Measurements from ENCODE around the gene PLA2G15.

Gene PLA2G15

DNA sequence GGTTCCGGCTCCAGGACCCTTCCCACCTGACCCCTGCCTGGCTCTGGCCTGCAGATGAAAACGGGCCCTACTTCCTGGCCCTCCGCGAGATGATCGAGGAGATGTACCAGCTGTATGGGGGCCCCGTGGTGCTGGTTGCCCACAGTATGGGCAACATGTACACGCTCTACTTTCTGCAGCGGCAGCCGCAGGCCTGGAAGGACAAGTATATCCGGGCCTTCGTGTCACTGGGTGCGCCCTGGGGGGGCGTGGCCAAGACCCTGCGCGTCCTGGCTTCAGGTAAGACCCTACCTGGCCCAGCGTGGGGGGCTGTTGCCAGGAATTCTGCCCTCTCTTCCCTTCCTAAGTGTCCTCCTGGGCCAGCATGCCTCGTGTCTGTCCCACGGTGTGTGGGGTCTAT lies 10.5 kb downstream of the PLA2G15 start:
- no peak for DNase-seq

DNA sequence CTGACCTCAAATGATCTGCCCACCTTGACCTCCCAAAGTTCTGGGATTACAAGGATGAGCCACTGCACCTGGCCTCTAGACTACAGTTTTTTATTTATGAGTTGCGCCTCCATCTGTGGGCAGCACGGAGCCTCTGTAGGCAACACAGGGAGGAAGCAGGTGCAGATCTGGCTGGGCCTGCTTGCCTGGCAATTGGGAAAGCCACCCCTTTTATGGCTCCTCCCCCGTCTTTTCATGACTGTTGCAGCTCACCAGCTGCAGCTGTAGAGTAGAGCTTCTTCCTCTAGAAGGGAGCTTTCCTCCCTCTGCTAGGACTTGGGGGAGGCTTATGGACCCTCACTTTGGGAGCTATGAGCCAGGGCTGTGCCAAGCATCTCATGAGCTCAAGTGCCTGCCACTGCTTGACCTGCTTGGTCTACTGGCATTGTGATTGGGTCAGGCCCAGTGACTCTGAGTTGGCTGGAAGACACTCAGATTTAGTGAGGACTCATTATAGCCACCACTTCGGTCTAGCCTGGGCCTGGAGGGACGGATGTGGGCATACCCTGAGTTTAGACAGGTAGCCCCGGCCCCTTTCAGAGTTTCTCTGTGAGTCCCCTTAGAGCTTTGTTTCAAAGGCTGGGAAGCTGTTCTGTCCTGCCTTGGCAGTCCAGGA lies 12.2 kb downstream of the PLA2G15 start:
- DNase-seq = no peak

GRCh38 chr16:68257906-68258800 lies 13.0 kb downstream of the PLA2G15 start:
- DNase-seq = no peak

DNA sequence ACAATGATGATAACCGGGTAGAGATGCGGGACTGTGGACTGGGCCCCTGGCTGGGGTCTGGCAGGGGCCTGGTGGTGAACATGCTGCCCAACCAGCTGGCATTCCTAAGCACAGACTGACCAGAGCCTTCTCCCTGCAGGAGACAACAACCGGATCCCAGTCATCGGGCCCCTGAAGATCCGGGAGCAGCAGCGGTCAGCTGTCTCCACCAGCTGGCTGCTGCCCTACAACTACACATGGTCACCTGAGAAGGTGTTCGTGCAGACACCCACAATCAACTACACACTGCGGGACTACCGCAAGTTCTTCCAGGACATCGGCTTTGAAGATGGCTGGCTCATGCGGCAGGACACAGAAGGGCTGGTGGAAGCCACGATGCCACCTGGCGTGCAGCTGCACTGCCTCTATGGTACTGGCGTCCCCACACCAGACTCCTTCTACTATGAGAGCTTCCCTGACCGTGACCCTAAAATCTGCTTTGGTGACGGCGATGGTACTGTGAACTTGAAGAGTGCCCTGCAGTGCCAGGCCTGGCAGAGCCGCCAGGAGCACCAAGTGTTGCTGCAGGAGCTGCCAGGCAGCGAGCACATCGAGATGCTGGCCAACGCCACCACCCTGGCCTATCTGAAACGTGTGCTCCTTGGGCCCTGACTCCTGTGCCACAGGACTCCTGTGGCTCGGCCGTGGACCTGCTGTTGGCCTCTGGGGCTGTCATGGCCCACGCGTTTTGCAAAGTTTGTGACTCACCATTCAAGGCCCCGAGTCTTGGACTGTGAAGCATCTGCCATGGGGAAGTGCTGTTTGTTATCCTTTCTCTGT lies 14.0 kb downstream of the PLA2G15 start:
- no peak for DNase-seq

DNA sequence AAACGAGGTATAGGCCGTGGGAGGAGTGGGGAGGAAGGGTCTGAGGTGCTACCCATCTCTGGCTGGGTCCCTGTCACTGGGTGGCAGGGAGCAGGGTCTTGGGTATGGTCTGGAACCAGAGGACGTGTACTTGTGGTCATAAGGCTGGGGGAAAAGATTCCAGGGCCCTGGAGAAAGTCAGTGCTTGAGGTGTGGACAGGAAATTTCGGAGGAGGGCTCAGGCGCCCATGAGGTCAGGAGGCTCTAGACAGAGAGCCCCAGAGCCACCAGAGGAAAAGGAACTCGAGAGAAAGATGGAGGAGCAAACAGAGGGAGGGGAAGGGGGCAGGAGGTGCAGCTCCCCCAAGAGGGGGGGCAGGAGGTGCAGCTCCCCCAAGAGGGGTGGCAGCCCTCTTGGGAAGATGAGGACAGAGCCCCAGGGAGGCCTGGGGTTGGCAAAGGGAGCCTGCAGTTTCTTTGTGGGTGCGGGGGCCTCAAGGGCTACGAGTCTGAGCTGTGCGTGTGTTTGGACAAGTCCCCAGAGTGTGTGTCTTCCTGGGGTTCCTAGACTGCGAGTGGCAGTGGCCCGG lies 18.5 kb downstream of the PLA2G15 start:
- DNase-seq = no peak

DNA sequence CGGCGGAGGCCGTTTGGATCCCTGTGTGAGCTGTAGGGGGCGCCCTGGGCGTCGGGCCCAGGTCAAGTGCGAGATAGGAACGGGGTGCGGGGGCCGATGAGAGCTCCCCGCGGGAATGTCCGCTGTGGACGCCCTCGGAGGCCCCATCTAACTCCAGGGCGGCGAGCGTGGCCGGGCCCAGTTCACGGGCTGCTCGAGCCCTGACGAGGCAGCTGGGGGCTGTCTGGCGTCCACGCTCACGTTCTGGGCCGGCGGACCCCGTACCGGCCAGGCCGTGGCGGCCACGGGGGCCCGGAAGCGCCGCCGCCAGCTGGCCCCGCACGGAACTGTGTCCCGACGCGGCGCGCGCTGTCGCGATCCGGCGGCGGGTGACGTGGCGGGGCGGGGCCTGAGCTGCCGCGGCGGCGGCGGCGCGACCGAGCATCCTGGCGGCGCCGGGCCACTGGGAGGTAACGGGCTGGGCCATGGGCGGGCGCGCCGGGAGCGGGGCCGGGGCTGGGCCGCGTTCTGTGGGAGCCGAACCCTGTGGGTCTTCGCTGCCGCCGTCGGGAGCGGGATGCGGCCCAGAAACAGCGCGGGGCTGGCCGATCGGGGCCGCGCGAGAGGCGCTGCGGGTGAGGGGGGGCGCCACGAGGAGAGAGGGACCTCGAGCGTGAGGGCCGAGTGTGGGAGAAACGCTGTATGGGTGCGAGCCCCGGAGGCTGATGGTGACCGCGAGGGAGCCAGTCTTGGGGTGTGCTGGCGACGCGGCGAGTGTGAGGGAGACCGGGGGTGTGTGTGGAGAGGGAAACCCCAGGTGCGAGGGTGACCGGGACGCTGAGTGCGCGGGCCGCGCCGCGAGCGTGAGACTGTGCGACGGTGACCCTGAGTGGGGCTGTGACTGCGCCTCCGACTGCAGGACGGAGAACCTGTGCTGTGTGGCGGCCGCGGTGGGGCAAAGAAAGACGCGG lies 19.2 kb downstream of the PLA2G15 start, which contains the start of gene SLC7A6:
TSS of gene SLC7A6 (plus strand) at position 399 of the 950 bp plus-strand sequence. CDS start 10,201 bp downstream, outside the sequence.
- peak; percentile 87 for DNase-seq

DNA sequence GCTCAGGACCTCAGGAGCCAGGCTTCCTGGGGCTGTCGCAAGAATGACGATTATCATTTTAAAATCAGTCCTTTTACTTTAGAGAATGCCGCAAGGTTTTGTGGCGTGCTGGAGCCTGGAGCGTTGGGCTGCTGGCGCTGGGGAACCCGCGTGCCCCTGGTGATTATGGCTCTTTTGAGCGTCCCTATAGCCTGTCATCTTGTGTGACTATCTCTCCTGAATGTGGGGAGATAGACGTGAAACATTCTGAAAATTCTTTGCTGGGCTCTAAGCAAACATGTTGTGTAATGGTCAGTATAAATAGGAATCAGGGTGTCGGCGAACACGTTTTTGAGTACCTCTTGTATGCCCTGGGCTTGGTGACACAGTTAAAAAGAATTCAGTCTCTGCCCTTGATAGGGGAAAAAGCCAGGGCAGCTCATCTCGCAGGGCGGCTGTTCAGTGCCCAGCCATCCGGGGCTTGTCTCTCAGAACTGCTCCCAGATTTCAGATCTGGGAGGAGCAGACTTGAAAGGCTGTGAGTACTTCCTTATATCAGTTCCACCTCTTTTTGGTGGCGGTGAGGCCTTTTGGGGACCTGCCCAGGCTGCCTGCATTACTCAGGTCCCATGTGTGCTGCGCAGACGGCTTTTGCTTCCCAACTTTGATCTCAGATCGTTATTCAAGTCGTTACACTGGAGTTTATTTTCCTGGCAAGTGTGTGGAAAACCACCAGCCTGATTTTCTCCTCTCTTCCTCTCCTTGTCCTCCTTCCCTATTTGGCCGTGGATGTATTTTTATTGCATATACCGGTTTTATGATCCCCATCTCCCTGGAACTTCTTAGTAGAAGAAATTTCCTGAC lies 20.1 kb downstream of the PLA2G15 start:
- DNase-seq = peak; percentile 63

GRCh38 chr16:68267612-68268405 lies 22.6 kb downstream of the PLA2G15 start:
- no peak for DNase-seq

- DNase-seq = no peak
These were observed 24.6 kb downstream of the PLA2G15 start for GRCh38 chr16:68269793-68270192.

DNA sequence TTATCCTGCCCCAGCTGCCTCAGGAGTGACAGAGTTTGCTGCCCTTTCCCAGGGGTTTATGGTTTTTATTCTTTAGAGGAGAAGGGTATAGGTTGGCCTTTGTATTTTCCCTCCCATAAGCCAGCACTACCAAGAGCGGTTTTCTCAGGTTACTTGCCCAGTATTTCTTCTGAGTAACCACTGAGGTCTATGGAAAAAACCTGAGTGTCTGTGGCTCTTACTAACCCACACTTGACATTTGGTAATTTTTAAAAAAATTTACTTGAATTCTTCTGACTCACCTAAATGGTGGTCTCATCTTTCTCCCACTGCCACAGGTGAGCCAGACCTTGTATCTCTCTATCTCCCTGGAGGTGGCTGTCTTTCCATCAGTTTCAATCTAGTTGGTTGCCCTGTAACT lies 25.2 kb downstream of the PLA2G15 start:
- no peak for DNase-seq

DNA sequence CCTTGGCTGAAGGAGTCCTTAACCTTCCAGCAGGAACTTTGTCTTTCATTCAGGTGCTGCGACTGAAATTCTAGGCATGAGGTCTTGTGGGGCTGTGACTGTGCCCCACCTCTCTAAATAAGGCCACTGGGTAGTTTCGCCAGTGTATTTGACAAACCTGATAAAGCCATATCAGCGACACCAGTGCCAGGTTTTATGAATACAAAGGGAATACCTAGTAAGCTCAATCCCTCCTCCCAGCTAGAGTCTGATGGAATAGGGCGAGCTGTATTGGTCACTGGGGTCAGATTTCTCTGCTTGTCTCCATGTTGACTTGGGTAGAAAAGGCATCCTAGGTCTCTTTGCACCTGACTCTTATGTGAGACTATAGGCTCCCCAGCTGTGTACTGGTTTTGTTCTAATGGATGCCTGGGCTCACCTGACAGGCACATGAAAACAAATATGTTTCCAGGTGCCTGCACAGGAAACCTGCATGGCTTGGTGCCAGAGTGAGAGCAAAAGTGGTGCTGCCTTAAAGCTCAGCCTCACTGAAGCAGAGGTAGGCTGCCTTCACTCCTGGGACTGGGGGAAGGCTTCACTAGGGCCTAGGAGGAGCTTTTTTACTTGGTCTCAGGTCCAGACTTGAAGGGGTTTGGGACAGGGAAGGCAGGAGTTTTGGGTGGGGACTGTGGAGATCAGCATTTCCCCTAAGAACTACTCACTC lies 27.5 kb downstream of the PLA2G15 start:
- no peak for DNase-seq

GRCh38 chr16:68273459-68273858 lies 28.3 kb downstream of the PLA2G15 start:
- no peak for DNase-seq

DNA sequence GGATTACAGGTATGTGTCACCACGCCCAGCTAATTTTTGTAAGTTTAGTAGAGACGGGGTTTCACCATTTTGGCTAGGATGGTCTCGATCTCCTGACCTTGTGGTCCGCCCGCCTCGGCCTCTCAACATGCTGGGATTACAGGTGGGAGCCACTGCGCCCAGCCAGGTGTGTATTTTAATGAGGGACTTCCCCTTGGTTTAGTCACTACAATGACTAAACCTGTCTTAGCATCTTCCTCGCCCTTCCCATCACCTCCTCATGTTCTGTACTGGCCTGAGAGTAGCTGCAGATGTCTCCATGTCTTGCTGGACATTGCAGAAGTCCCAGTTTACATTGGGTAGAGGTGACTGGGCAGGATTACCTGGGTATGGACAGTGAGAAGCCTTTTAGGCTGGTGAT lies 28.7 kb downstream of the PLA2G15 start:
- DNase-seq = no peak

- DNase-seq = no peak
These were observed 29.3 kb downstream of the PLA2G15 start for GRCh38 chr16:68274441-68274840.

- peak; percentile 73 for DNase-seq
These were observed 30.5 kb downstream of the PLA2G15 start for GRCh38 chr16:68275611-68276191.

DNA sequence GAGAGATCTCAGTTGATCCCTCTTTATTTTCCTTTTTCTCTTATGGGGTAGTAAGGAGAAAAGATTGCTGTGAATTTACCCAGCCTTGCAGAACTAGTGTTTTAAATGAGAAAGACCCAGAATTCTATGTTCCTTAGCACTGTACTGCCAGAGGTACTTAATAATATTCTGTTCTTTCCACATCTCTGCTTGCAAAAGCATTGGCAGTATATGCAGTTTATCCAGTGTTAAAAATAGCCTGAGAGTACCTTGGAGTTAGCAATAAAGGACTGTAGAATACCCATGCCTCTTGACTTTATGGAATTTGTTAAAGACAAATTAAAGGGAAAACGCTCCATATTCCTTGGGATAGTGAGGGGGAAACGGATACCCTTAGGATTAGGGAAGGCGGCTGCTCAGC lies 31.1 kb downstream of the PLA2G15 start:
- no peak for DNase-seq

- no peak for DNase-seq
These were observed 34.8 kb downstream of the PLA2G15 start for GRCh38 chr16:68279726-68280558.
